HepG2 (cell line): ENCODE measurements around the gene SLC35F4. TPM values are rescaled to one million over a fixed set of nuclear protein-coding genes. Genes with fewer than 3 reads are reported as not detected.

ENCODE experiments used
- ATAC-seq: fragments of 200-7000 bp; cut with Tn5 transposase; 3 replicates; pipeline ENCODE4 v1.9.1; 2020; ENCODE audit warnings: mild to moderate bottlenecking, moderate library complexity
- BruUV-seq: library from RNA; stranded (reverse); fragments of 400-500 nt; replicated peaks from 2 replicates; lab custom pipeline; 2021; lab: Mats Ljungman, UMichigan
- CTCF ChIA-PET: fragments of 300-600 bp; formaldehyde crosslinking; extraction: SDS; loops from one replicate; lab custom pipeline; 2021; ENCODE audit warnings: low total read pairs, inconsistent platforms, low intra/inter-chr PET ratio; lab: Yijun Ruan, JAX
- POLR2A ChIA-PET: fragments of 350-600 bp; sonication (Branson Sonifier 250); formaldehyde crosslinking; loops from one replicate; lab custom pipeline; 2020; ENCODE audit warnings: antibody characterized with exemption, inconsistent platforms; lab: Yijun Ruan, JAX
- DNase-seq: peaks from one replicate; pipeline ENCODE4 v3.0.0-alpha.2; 2015; ENCODE audit warnings: low spot score
- FAIRE-seq: peaks from 3 replicates; lab custom pipeline; 2011; peaks lifted over from hg19 to GRCh38; lab: Jason Lieb, UNC
- H2AFZ ChIP-seq: one replicate; pipeline ENCODE4 v1.6.1; 2011; ENCODE audit warnings: low read length, inconsistent platforms
- H3K27ac ChIP-seq: fragments of 300-600 bp; 3 replicates; pipeline ENCODE4 v1.8.0; 2011; ENCODE audit warnings: mixed run types, mild to moderate bottlenecking, mixed read lengths, low read length, inconsistent platforms; ENCODE audit not compliant: insufficient read depth; ENCODE audit errors: extremely low read length
- H3K27me3 ChIP-seq, 2 experiments: fragments of 200-600 bp in 1 of 2; 2 replicates in 1 of 2; 3 replicates in 1 of 2; pipeline versions ENCODE4 v1.6.0 to v1.8.0; 2011; ENCODE audit warnings: low read length in 2 of 2, mild to moderate bottlenecking in 2 of 2, moderate library complexity in 2 of 2, inconsistent platforms in 1 of 2; ENCODE audit not compliant: insufficient read depth in 2 of 2, control insufficient read depth in 1 of 2
- H3K36me3 ChIP-seq, 2 experiments: fragments of 200-600 bp in 1 of 2; replicated peaks in 1 of 2; 2 replicates in 1 of 2; 3 replicates in 1 of 2; pipeline versions ENCODE4 v1.5.1 to v1.8.0; 2011; ENCODE audit warnings: low read length in 2 of 2, inconsistent platforms in 1 of 2; ENCODE audit not compliant: insufficient read depth in 2 of 2, control insufficient read depth in 1 of 2
- H3K4me1 ChIP-seq: 2 replicates; pipeline ENCODE4 v1.5.1; 2012; ENCODE audit warnings: low read length, inconsistent platforms; ENCODE audit not compliant: insufficient read depth
- H3K4me2 ChIP-seq: 2 replicates; pipeline ENCODE4 v1.6.0; 2011; ENCODE audit warnings: low read depth, low read length, inconsistent platforms
- H3K4me3 ChIP-seq, 3 experiments: fragments of 200-600 bp in 1 of 3; sonication (generic), shearing (Covaris generic) in 1 of 3; replicated peaks in 1 of 3; 2 replicates each; pipeline ENCODE4 v1.5.1; 2011 to 2016; ENCODE audit warnings: low read length in 3 of 3, inconsistent platforms in 2 of 3, low read depth in 2 of 3, mild to moderate bottlenecking in 2 of 3, control low read depth in 1 of 3, mixed read lengths in 1 of 3; ENCODE audit not compliant: insufficient read depth in 1 of 3
- H3K79me2 ChIP-seq: one replicate; pipeline ENCODE4 v1.6.1; 2011; ENCODE audit warnings: low read length, inconsistent platforms; ENCODE audit not compliant: insufficient read depth
- H3K9ac ChIP-seq: 2 replicates; pipeline ENCODE4 v1.6.0; 2011; ENCODE audit warnings: mild to moderate bottlenecking, low read depth, low read length, inconsistent platforms; ENCODE audit not compliant: insufficient read depth
- H3K9me3 ChIP-seq: 2 replicates; pipeline ENCODE4 v1.5.1; 2012; ENCODE audit warnings: mild to moderate bottlenecking, low read length
- H4K20me1 ChIP-seq: 2 replicates; pipeline ENCODE4 v1.6.0; 2011; ENCODE audit warnings: inconsistent platforms, mild to moderate bottlenecking, low read length, moderate library complexity; ENCODE audit not compliant: insufficient read depth
- CEBPB ChIP-seq: IDR thresholded peaks from 2 replicates; pipeline ENCODE4 v1.6.1; 2011; ENCODE audit warnings: low read depth, low read length, improper control_type of control experiment, borderline replicate concordance
- DNMT1 ChIP-seq: sonication (generic); formaldehyde crosslinking; IDR thresholded peaks from 2 replicates; pipeline ENCODE4 v1.5.1; 2020; ENCODE audit warnings: mild to moderate bottlenecking, missing genetic modification reagents
- SP5 ChIP-seq: IDR thresholded peaks from 2 replicates; pipeline ENCODE4 v1.6.1; 2016; ENCODE audit warnings: low read depth, borderline replicate concordance
- ZBTB7B ChIP-seq: sonication (generic); formaldehyde crosslinking; IDR thresholded peaks from 2 replicates; pipeline ENCODE4 v1.4.0; 2020; ENCODE audit warnings: missing genetic modification reagents
- ZNF263 ChIP-seq: sonication (generic); formaldehyde crosslinking; IDR thresholded peaks from 2 replicates; pipeline ENCODE4 v1.4.0; 2020; ENCODE audit warnings: missing genetic modification reagents
- WGBS: methylation state at CpG from one replicate; pipeline ENCODE4 v1.1.6; 2017; ENCODE audit warnings: low lambda C conversion rate; 5-methylcytosine and 5-hydroxymethylcytosine counted together
- in situ Hi-C: cut with HindIII; loops from 2 replicates; pipeline ENCODE4 v1.10.0; 2017; ENCODE audit warnings: low pct_unique_long_range_greater_than_20kb; ENCODE audit not compliant: extremely low pct_ligation_motif_present
- intact Hi-C: fragments of 100-400 bp; cut with micrococcal nuclease; formaldehyde crosslinking; loops from one replicate; pipeline ENCODE4 v1.10.0; 2022; ENCODE audit not compliant: unreplicated experiment
- polyA plus RNA-seq, 8 experiments: library from polyadenylated mRNA; depleted of rRNA in 3 of 8; stranded (reverse) in 7 of 8; unstranded in 1 of 8; fragments of >200 nt; fragmentation: Illumina TruSeq in 4 of 8; extraction: Trizol in 4 of 8; gene quantifications; 2 replicates each; pipeline versions ENCODE4 v1.2.1 to v1.2.3, GENCODE V29; 2011 to 2016; ENCODE audit warnings: low read depth in 4 of 8, missing spikeins in 1 of 8, mixed read lengths in 1 of 8; ENCODE audit not compliant: insufficient read depth in 1 of 8
- total RNA-seq, 5 experiments: library from RNA; depleted of rRNA; stranded (reverse); fragments of >200 nt; fragmentation: Illumina TruSeq; extraction: Trizol; gene quantifications; 2 replicates each; pipeline ENCODE4 v1.2.3, GENCODE V29; 2016; ENCODE audit warnings: low read depth in 1 of 5

Gene SLC35F4
- total and polyA plus RNA-seq, 2 of the 13 experiments (the other 11 are each of a cell fraction or from before 2014, with no cell fraction given): not detected

GRCh38 chr14:57652769-57653168 lies 213.1 kb downstream of the SLC35F4 start:
- ATAC-seq (no peak), FAIRE-seq (no peak), DNase-seq (no peak)
- Histone ChIP-seq H3K79me2 (no peaks in the 10 kb centered on the region), H3K4me3 (no peak overlapping the region), H3K9me3 (no peaks in the 10 kb centered on the region), H3K36me3 (no peaks in the 10 kb centered on the region), H3K4me2 (no peak overlapping the region), H4K20me1 (no peaks in the 10 kb centered on the region), H3K4me1 (no peaks in the 10 kb centered on the region), H3K9ac (no peak overlapping the region), H3K27ac (no peak overlapping the region), H3K27me3 (no peaks in the 10 kb centered on the region), H2AFZ (no peak overlapping the region)
- CTCF ChIA-PET: no interaction called here
- intact Hi-C loops: no loop called here
- POLR2A ChIA-PET: no interaction called here
- in situ Hi-C loops: no loop called here
- TF ChIP-seq DNMT1: no peak
- BruUV-seq: no TSS peak

GRCh38 chr14:57641776-57642175 lies 224.1 kb downstream of the SLC35F4 start:
- DNase-seq (no peak), FAIRE-seq (no peak), ATAC-seq (no peak)
- Histone ChIP-seq H3K4me1 (no peaks in the 10 kb centered on the region), H3K27me3 (no peaks in the 10 kb centered on the region), H4K20me1 (no peaks in the 10 kb centered on the region), H3K9ac (no peak overlapping the region), H3K9me3 (no peaks in the 10 kb centered on the region), H3K79me2 (no peaks in the 10 kb centered on the region), H3K4me3 (no peak overlapping the region), H3K36me3 (no peaks in the 10 kb centered on the region), H2AFZ (no peak overlapping the region), H3K4me2 (no peak overlapping the region), H3K27ac (no peak overlapping the region)
- no TSS peak for BruUV-seq
- ChIA-PET CTCF (no interaction called here), POLR2A (no interaction called here)
- in situ Hi-C loops (no loop called here), intact Hi-C loops (no loop called here)
- 0% methylated on average over 1 of the region's 1 CpG for WGBS
- TF ChIP-seq ZNF263 (CRISPR knock-in tag) (no peak), CEBPB (peak; percentile 57; the same call in 1 of the 2 replicates), ZBTB7B (CRISPR knock-in tag) (no peak), SP5 (no peak)
- TF ChIP-seq, all 625 proteins: peak for 1
